HCEC 1CT (cell line): ENCODE results near the gene HLA-G.
"Not testable (repeated sequence)": the region's sequence is repeated elsewhere in the genome, so short reads cannot be mapped to it uniquely, and the experiment has no call there.

Experiments
- DNase-seq: peaks from one replicate; pipeline ENCODE4 v3.0.0-alpha.2; 2017

HLA-G gene

GRCh38 chr6:29875257-29875656, 47.6 kb downstream of the HLA-G start:
- DNase-seq, result no peak

- not testable (repeated sequence) for DNase-seq
Observed at GRCh38 chr6:29875734-29876133, 48.1 kb downstream of the HLA-G start.
